B cell (primary cell): ENCODE data around the gene POU6F1. TPM values are rescaled to one million over a fixed set of nuclear protein-coding genes. Genes with fewer than 3 reads are reported as not detected.

ENCODE experiments used
- ATAC-seq: fragments of 200-7000 bp; cut with Tn5 transposase; one replicate; pipeline ENCODE4 v1.10.0; 2021; ENCODE audit warnings: low read depth, mild to moderate bottlenecking, moderate number of reproducible peaks, moderate library complexity
- CTCF ChIA-PET: fragments of 350-600 bp; sonication (Branson Sonifier 250); formaldehyde crosslinking; loops from one replicate; lab custom pipeline; 2021; ENCODE audit warnings: antibody characterized with exemption, inconsistent platforms; lab: Charles Lee
- POLR2A ChIA-PET: fragments of 350-600 bp; sonication (Branson Sonifier 250); formaldehyde crosslinking; loops from one replicate; lab custom pipeline; 2021; ENCODE audit warnings: antibody characterized with exemption; lab: Charles Lee
- DNase-seq: peaks from one replicate; pipeline ENCODE4 v3.0.0; 2013
- H2AFZ ChIP-seq: 2 replicates; pipeline ENCODE4 v1.6.1; 2012; ENCODE audit warnings: mild to moderate bottlenecking, low read depth, low read length; ENCODE audit not compliant: insufficient read depth, poor library complexity, severe bottlenecking
- H3K27ac ChIP-seq, 2 donors: 1 replicate in 1 of 2; 2 replicates in 1 of 2; pipeline ENCODE4 v1.5.1; 2012 to 2013; ENCODE audit warnings: low read length in 2 of 2, mild to moderate bottlenecking in 2 of 2, moderate library complexity in 1 of 2
- H3K27me3 ChIP-seq, 4 experiments: fragments of 200-600 bp in 1 of 4; sonication (generic) in 1 of 4; replicated peaks in 1 of 4; 1 replicate in 2 of 4; 2 replicates in 2 of 4; pipeline versions ENCODE4 v1.6.1 to v1.7.0; 2013 to 2016; ENCODE audit warnings: low read length in 3 of 4, mild to moderate bottlenecking in 2 of 4, mixed read lengths in 1 of 4, moderate library complexity in 1 of 4; ENCODE audit not compliant: insufficient read depth in 4 of 4, control insufficient read depth in 3 of 4; ENCODE audit errors: control extremely low read depth in 1 of 4
- H3K36me3 ChIP-seq, 2 experiments: replicated peaks in 1 of 2; 1 replicate in 1 of 2; 2 replicates in 1 of 2; pipeline versions ENCODE4 v1.6.1 to v1.7.1; 2013; ENCODE audit warnings: low read length in 1 of 2; ENCODE audit not compliant: insufficient read depth in 2 of 2, control insufficient read depth in 1 of 2; ENCODE audit errors: control extremely low read depth in 1 of 2, extremely low read depth in 1 of 2
- H3K4me1 ChIP-seq, 2 donors: fragments of 200-600 bp in 1 of 2; sonication (generic) in 1 of 2; 1 replicate in 1 of 2; 2 replicates in 1 of 2; pipeline versions ENCODE4 v1.5.1 to v1.6.1; 2013 to 2017; ENCODE audit warnings: low read length in 2 of 2; ENCODE audit not compliant: control insufficient read depth in 2 of 2, insufficient read depth in 2 of 2
- H3K4me2 ChIP-seq: replicated peaks from 2 replicates; pipeline ENCODE3; 2012; ENCODE audit warnings: mild to moderate bottlenecking, low read depth, low read length; ENCODE audit not compliant: poor library complexity, severe bottlenecking
- H3K4me3 ChIP-seq, 5 experiments: fragments of 200-600 bp in 1 of 5; sonication (generic) in 1 of 5; 1 replicate in 3 of 5; 2 replicates in 2 of 5; pipeline versions ENCODE4 v1.5.1 to v1.7.0; 2011 to 2016; ENCODE audit warnings: low read length in 4 of 5, mild to moderate bottlenecking in 4 of 5, low read depth in 2 of 5, control low read depth in 1 of 5, moderate library complexity in 1 of 5; ENCODE audit not compliant: insufficient read depth in 1 of 5; ENCODE audit errors: control extremely low read depth in 1 of 5, extremely low read depth in 1 of 5
- H3K79me2 ChIP-seq: fragments of 200-600 bp; sonication (generic); one replicate; pipeline ENCODE4 v1.6.0; 2016; ENCODE audit warnings: low read length; ENCODE audit not compliant: control insufficient read depth, insufficient read depth
- H3K9ac ChIP-seq: fragments of 200-600 bp; sonication (generic); 2 replicates; pipeline ENCODE4 v1.6.1; 2017; ENCODE audit warnings: mild to moderate bottlenecking, low read length, moderate library complexity
- H3K9me3 ChIP-seq, 3 donors: one replicate each; pipeline versions ENCODE4 v1.6.1 to v1.7.1; 2013; ENCODE audit warnings: low read length in 2 of 3; ENCODE audit not compliant: control insufficient read depth in 2 of 3, insufficient read depth in 1 of 3; ENCODE audit errors: control extremely low read depth in 1 of 3
- H4K20me1 ChIP-seq: 2 replicates; pipeline ENCODE4 v1.6.0; 2012; ENCODE audit warnings: mild to moderate bottlenecking, low read length; ENCODE audit not compliant: insufficient read depth, control insufficient read depth, poor library complexity, severe bottlenecking
- H3K27ac Mint-ChIP-seq: one replicate; pipeline ENCODE4 v1.8.0; 2021; ENCODE audit warnings: mixed read lengths
- H3K27me3 Mint-ChIP-seq: one replicate; pipeline ENCODE4 v1.8.0; 2021; ENCODE audit warnings: mixed read lengths
- H3K4me1 Mint-ChIP-seq: one replicate; pipeline ENCODE4 v1.8.0; 2021; ENCODE audit warnings: mixed read lengths
- H3K4me3 Mint-ChIP-seq: one replicate; pipeline ENCODE4 v1.8.0; 2021; ENCODE audit warnings: mixed read lengths
- H3K9me3 Mint-ChIP-seq: one replicate; pipeline ENCODE4 v1.8.0; 2022; ENCODE audit warnings: mixed read lengths; ENCODE audit not compliant: insufficient read depth
- EZH2 ChIP-seq: IDR thresholded peaks from 2 replicates; pipeline ENCODE4 v1.6.1; 2012; ENCODE audit warnings: borderline replicate concordance, low read depth, mild to moderate bottlenecking, moderate library complexity, low read length; ENCODE audit not compliant: insufficient read depth, poor library complexity, severe bottlenecking
- WGBS: methylation state at CpG from one replicate; pipeline ENCODE4 v1.1.5; 2013; ENCODE audit warnings: missing lambda C conversion rate; ENCODE audit not compliant: insufficient coverage; 5-methylcytosine and 5-hydroxymethylcytosine counted together
- intact Hi-C: fragments of 100-400 bp; cut with micrococcal nuclease; formaldehyde crosslinking; loops from one replicate; pipeline ENCODE4 v1.10.0; 2022
- polyA plus RNA-seq: library from polyadenylated mRNA; depleted of rRNA; stranded (reverse); fragments of >200 nt; gene quantifications from 2 replicates; pipeline ENCODE4 v1.2.3, GENCODE V29; 2012
- total RNA-seq, 2 donors: library from RNA; stranded (reverse); fragments of 120-200 nt in 1 of 2; gene quantifications; 1 replicate in 1 of 2; 2 replicates in 1 of 2; pipeline versions ENCODE4 v1.2.3 to v1.2.4, GENCODE V29; 2013 to 2022
- TF ChIP-seq, protein P1 (sequence below): fragments of 200-600 bp; IDR thresholded peaks from one replicate; pipeline ENCODE4 v1.8.0; 2022; ENCODE audit warnings: antibody characterized with exemption, mild to moderate bottlenecking

POU6F1 gene
- total and polyA plus RNA-seq, 2 donors (not counting 1 experiment from before 2014, with no cell fraction given), result 27.7 to 62.6 TPM

DNA sequence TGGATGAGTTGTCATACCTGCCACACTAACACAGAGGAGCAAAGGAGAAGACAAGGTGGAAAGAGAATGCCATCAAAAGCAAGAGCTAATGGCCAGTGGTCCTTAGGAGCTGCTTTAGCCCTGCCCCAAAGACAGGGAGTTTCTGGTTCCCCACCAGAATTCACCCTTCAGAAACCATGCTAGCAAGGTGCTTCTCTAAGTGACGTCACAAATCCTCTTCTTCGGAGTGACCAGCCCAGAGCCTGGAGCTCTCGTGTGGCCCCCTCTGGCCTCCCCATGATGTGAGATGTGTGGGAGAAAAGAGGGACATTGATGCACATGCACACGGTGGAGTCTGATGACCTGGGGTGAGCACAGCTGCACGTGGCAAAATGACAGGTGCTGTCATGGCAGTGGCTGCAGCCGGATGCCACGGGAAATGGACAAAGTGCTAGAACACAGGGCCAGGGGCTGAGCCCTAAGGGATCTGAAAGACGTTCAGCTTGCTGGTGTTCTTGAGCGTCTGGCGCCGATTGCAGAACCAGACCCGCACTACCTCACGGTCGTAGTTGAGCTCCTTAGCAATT lies 28.0 kb downstream of the POU6F1 start:
- Histone ChIP-seq H2AFZ (no peak overlapping the region), H3K4me1 (peaks cover 25 to 32% of the 10 kb centered on the region in 2 donors), H3K79me2 (no peaks in the 10 kb centered on the region), H3K4me3 (no peak overlapping the region), H3K36me3 (peaks cover 0 to 16% of the 10 kb centered on the region in 2 experiments), H3K4me2 (no peak overlapping the region), H3K9ac (no peak overlapping the region), H3K27ac (no peak overlapping the region), H3K9me3 (no peaks in the 10 kb centered on the region), H3K27me3 (no peaks in the 10 kb centered on the region), H4K20me1 (no peaks in the 10 kb centered on the region)
- POLR2A ChIA-PET, result no interaction called here
- CTCF ChIA-PET, result no interaction called here
- no peaks in the 10 kb centered on the region for H3K27me3 Mint-ChIP-seq
- WGBS, result 91% methylated on average over 14 of the region's 14 CpGs
- H3K27ac Mint-ChIP-seq, result no peak overlapping the region
- no peak overlapping the region for H3K4me3 Mint-ChIP-seq
- H3K9me3 Mint-ChIP-seq, result no peaks in the 10 kb centered on the region
- intact Hi-C loops, result no loop called here
- H3K4me1 Mint-ChIP-seq, result peaks cover 28% of the 10 kb centered on the region
- no peak for ATAC-seq
- TF ChIP-seq EZH2, result no peak
- TF ChIP-seq, protein P1, sequence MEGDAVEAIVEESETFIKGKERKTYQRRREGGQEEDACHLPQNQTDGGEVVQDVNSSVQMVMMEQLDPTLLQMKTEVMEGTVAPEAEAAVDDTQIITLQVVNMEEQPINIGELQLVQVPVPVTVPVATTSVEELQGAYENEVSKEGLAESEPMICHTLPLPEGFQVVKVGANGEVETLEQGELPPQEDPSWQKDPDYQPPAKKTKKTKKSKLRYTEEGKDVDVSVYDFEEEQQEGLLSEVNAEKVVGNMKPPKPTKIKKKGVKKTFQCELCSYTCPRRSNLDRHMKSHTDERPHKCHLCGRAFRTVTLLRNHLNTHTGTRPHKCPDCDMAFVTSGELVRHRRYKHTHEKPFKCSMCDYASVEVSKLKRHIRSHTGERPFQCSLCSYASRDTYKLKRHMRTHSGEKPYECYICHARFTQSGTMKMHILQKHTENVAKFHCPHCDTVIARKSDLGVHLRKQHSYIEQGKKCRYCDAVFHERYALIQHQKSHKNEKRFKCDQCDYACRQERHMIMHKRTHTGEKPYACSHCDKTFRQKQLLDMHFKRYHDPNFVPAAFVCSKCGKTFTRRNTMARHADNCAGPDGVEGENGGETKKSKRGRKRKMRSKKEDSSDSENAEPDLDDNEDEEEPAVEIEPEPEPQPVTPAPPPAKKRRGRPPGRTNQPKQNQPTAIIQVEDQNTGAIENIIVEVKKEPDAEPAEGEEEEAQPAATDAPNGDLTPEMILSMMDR, result no peak
- no peak for DNase-seq

DNA sequence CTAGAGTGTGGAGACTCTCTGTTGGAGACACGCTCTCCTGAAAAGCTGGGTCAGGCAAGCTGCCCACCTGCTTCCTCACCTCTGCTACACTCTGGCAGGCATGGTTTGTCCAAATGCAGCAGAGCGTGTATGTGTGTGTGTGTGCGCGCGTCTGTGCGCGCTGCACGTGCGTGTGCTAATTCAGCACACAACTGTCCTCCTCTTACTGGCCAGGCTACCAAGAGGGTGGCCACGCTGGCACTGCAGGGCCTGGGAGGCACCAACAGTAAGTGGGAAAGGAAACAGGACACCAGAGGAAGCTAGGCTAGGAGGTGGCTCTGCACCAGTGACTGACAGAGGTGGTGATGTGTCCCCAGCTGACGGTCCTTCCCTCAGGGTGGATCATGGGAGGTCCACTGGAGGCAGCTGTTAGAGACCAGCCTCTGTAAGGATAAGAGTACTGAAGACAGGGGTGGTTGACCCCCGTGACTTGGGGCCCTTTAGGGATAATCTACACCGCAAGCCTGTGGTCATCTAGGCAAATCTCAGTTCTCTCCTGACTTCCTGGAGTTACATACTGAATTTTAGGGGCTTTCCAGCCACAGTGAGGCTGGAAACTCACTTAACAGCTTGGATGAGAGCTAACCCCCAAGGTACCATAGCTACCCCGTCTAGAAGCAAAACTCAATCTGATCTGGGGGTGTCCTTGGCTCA lies 29.4 kb downstream of the POU6F1 start:
- peak; percentile 65 for ATAC-seq
- Histone ChIP-seq H3K27me3 (no peaks in the 10 kb centered on the region), H3K4me2 (peak overlapping the region; percentile 46), H3K79me2 (no peaks in the 10 kb centered on the region), H3K27ac (no peak overlapping the region), H3K9me3 (no peaks in the 10 kb centered on the region), H3K36me3 (peaks cover 0 to 16% of the 10 kb centered on the region in 2 experiments), H3K4me3 (peak overlapping the region in 1 of 5 experiments; percentile 3), H3K9ac (no peak overlapping the region), H3K4me1 (peaks cover 25 to 32% of the 10 kb centered on the region in 2 donors), H4K20me1 (no peaks in the 10 kb centered on the region), H2AFZ (no peak overlapping the region)
- Mint-ChIP-seq H3K4me3 (peak overlapping the region; percentile 83), H3K27me3 (no peaks in the 10 kb centered on the region), H3K9me3 (no peaks in the 10 kb centered on the region), H3K27ac (peak overlapping the region; percentile 61), H3K4me1 (peaks cover 28% of the 10 kb centered on the region)
- peak; percentile 58 for DNase-seq
- intact Hi-C loops, result no loop called here
- TF ChIP-seq, protein P1, result no peak
- no peak for TF ChIP-seq EZH2
- 63% methylated on average over 14 of the region's 14 CpGs for WGBS
- CTCF ChIA-PET, result no interaction called here
- POLR2A ChIA-PET, result interaction anchor here (0.7 to 1.3 kb wide), 3 partner anchors 30 to 135 kb away, joined by 3 to 4 read pairs (median 3); partner anchors contain the start of genes BIN2 and DAZAP2
